ENCODE measurements around the gene LRP8. TPM values are rescaled to one million over a fixed set of nuclear protein-coding genes. Genes with fewer than 3 reads are reported as not detected.
A peak's percentile ranks its signal among the peaks of the same experiment; 100 is the strongest.

The LRP8 gene
- total and polyA plus RNA-seq, 9 of the 15 experiments (the other 6 are each of a cell fraction or from before 2014, with no cell fraction given) = 7.1 to 56.1 (median 31.3) TPM

DNA sequence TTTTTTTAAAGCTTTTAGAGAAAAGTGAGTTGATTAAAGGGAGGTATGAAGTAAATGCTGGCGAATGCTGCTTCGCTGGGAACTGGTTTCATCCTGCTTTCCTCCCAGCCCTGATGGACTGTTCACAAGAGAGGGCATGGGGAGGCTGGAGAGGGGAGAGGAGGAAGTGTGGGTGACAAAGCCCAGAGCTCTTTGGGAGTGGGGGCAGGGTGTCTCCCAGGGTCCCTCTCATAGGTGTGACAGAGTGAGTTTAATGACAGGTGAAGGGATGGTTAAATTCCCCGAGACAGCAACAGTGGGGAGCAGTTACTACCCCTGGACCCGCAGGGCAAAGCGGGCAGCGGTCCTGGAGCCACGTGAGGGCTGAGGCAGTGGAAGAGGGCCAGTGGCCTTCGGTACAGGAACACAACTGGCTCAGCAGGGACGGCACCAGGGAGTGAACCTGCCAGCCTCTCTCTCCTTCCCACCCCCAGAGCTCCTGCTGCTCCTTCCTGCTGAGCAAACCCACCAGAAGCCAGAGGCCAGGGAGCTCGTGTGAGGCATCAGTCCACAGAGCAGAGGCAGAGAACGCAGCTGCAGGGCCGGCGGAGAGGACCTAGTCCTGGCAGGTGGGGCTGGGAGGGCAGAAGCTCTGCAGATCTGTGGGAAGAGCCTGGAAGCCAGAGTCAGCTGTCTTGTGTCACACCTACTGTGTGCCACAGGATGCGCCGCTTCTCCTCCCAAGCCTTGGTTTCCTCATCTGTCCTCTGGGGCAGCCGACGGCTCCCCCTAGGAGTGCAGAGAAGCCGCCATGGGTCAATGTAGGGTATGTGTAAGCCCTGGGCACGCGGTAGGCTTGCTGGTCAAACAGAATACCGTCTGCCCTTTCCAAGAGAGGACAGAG lies 20.9 kb upstream of the LRP8 start:
- no peak for FAIRE-seq
- DNase-seq (ENCODE audit: extremely low read depth in 1 of 4, low spot score in 3 of 4) = no peak
- BruUV-seq (replicated peaks) = no TSS peak

More for the DNA sequence above, 20.9 kb upstream of the LRP8 start:
- intact Hi-C loops (cut with micrococcal nuclease) (no loop called here), in situ Hi-C loops (cut with MboI) (no loop called here)
- no peak overlapping the region for H3K4me3 ChIP-seq
- H3K36me3 ChIP-seq (ENCODE audit: control insufficient read depth, insufficient read depth, low read length) = no peaks in the 10 kb centered on the region
- no peaks in the 10 kb centered on the region for H3K9me1 ChIP-seq (ENCODE audit: control insufficient read depth, insufficient read depth, low read length)
- no peaks in the 10 kb centered on the region for H4K20me1 ChIP-seq (replicated peaks; ENCODE audit: control insufficient read depth, insufficient read depth, low read length)
- ChIA-PET CTCF (ENCODE audit: low intra/inter-chr PET ratio) (no interaction called here), POLR2A (interaction anchor here (0.6 to 1.0 kb wide), 4 partner anchors 10 to 306 kb away, joined by 3 to 4 read pairs (median 3); no protein-coding TSS in a partner anchor)
- H2AFZ ChIP-seq (ENCODE audit: low read depth, low read length) = no peak overlapping the region
- ATAC-seq = peak; percentile 30
- H3K4me2 ChIP-seq (ENCODE audit: insufficient read depth, low read length) = no peak overlapping the region
- peak overlapping the region in 1 of 2 experiments; percentile 65; a peak in 2 of 4 replicates for H3K9ac ChIP-seq (ENCODE audit: insufficient read depth in 1 of 2, low read depth in 2 of 2, low read length in 2 of 2)
- no peaks in the 10 kb centered on the region for H3K79me2 ChIP-seq (ENCODE audit: control insufficient read depth, insufficient read depth, low read length)
- TF ChIP-seq, protein P1, sequence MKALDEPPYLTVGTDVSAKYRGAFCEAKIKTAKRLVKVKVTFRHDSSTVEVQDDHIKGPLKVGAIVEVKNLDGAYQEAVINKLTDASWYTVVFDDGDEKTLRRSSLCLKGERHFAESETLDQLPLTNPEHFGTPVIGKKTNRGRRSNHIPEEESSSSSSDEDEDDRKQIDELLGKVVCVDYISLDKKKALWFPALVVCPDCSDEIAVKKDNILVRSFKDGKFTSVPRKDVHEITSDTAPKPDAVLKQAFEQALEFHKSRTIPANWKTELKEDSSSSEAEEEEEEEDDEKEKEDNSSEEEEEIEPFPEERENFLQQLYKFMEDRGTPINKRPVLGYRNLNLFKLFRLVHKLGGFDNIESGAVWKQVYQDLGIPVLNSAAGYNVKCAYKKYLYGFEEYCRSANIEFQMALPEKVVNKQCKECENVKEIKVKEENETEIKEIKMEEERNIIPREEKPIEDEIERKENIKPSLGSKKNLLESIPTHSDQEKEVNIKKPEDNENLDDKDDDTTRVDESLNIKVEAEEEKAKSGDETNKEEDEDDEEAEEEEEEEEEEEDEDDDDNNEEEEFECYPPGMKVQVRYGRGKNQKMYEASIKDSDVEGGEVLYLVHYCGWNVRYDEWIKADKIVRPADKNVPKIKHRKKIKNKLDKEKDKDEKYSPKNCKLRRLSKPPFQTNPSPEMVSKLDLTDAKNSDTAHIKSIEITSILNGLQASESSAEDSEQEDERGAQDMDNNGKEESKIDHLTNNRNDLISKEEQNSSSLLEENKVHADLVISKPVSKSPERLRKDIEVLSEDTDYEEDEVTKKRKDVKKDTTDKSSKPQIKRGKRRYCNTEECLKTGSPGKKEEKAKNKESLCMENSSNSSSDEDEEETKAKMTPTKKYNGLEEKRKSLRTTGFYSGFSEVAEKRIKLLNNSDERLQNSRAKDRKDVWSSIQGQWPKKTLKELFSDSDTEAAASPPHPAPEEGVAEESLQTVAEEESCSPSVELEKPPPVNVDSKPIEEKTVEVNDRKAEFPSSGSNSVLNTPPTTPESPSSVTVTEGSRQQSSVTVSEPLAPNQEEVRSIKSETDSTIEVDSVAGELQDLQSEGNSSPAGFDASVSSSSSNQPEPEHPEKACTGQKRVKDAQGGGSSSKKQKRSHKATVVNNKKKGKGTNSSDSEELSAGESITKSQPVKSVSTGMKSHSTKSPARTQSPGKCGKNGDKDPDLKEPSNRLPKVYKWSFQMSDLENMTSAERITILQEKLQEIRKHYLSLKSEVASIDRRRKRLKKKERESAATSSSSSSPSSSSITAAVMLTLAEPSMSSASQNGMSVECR (CRISPR knock-in tag; IDR thresholded peaks at IDR 0.05) = no peak
- TF ChIP-seq ZKSCAN1 (IDR thresholded peaks at IDR 0.05; ENCODE audit: low read depth, low read length) (peak; percentile 92), SRSF7 (optimal IDR thresholded peaks at IDR 0.05; ENCODE audit: low read depth, low read length) (no peak), TBP (optimal IDR thresholded peaks at IDR 0.05; ENCODE audit: low read depth, low read length) (no peak)
- TF ChIP-seq, protein P2, sequence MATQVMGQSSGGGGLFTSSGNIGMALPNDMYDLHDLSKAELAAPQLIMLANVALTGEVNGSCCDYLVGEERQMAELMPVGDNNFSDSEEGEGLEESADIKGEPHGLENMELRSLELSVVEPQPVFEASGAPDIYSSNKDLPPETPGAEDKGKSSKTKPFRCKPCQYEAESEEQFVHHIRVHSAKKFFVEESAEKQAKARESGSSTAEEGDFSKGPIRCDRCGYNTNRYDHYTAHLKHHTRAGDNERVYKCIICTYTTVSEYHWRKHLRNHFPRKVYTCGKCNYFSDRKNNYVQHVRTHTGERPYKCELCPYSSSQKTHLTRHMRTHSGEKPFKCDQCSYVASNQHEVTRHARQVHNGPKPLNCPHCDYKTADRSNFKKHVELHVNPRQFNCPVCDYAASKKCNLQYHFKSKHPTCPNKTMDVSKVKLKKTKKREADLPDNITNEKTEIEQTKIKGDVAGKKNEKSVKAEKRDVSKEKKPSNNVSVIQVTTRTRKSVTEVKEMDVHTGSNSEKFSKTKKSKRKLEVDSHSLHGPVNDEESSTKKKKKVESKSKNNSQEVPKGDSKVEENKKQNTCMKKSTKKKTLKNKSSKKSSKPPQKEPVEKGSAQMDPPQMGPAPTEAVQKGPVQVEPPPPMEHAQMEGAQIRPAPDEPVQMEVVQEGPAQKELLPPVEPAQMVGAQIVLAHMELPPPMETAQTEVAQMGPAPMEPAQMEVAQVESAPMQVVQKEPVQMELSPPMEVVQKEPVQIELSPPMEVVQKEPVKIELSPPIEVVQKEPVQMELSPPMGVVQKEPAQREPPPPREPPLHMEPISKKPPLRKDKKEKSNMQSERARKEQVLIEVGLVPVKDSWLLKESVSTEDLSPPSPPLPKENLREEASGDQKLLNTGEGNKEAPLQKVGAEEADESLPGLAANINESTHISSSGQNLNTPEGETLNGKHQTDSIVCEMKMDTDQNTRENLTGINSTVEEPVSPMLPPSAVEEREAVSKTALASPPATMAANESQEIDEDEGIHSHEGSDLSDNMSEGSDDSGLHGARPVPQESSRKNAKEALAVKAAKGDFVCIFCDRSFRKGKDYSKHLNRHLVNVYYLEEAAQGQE (IDR thresholded peaks at IDR 0.05; ENCODE audit: borderline replicate concordance) = peak; percentile 15; the same call in 1 of the 2 replicates
- TF ChIP-seq, protein P2 (CRISPR knock-in tag; IDR thresholded peaks at IDR 0.05; ENCODE audit: low read depth) = no peak
- TF ChIP-seq, protein P3, sequence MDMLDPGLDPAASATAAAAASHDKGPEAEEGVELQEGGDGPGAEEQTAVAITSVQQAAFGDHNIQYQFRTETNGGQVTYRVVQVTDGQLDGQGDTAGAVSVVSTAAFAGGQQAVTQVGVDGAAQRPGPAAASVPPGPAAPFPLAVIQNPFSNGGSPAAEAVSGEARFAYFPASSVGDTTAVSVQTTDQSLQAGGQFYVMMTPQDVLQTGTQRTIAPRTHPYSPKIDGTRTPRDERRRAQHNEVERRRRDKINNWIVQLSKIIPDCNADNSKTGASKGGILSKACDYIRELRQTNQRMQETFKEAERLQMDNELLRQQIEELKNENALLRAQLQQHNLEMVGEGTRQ (CRISPR knock-in tag; IDR thresholded peaks at IDR 0.05) = 0 out of 2 replicates have a peak, but pooled peaks have one; percentile 13
- H3K27me3 ChIP-seq (ENCODE audit: control insufficient read depth in 2 of 2, insufficient read depth in 2 of 2, low read length in 2 of 2) = peaks cover 9 to 52% of the 10 kb centered on the region in 2 experiments
- H3K4me1 ChIP-seq (replicated peaks in 1 of 2; ENCODE audit: control insufficient read depth in 2 of 2, insufficient read depth in 2 of 2, low read length in 2 of 2) = peaks cover 0 to 6% of the 10 kb centered on the region in 2 experiments; a peak in 2 of 5 replicates
- 15% methylated on average over 21 of the region's 21 CpGs for WGBS (ENCODE audit: insufficient coverage, low coverage, missing lambda C conversion rate)
- no peaks in the 10 kb centered on the region for H3K9me3 ChIP-seq (replicated peaks; ENCODE audit: control insufficient read depth, insufficient read depth, low read depth, low read length)
- H3K27ac ChIP-seq (ENCODE audit: extremely low read depth, low read depth, low read length) = no peak overlapping the region

All from K562 (cell line).